Activated naive CD8-positive, alpha-beta T cell treated with anti-CD3 and anti-CD28 coated beads for 36 hours (primary cell): ENCODE results near the gene HOXD9. TPM values are rescaled to one million over a fixed set of nuclear protein-coding genes. Genes with fewer than 3 reads are reported as not detected.
A peak's percentile ranks its signal among the peaks of the same experiment; 100 is the strongest.

ENCODE experiments used
- DNase-seq: peaks from one replicate; pipeline ENCODE4 v3.0.0; 2021
- H3K27ac Mint-ChIP-seq: one replicate; pipeline ENCODE4 v1.8.0; 2022; ENCODE audit warnings: mild to moderate bottlenecking, moderate library complexity, mixed read lengths
- H3K27me3 Mint-ChIP-seq: one replicate; pipeline ENCODE4 v1.8.0; 2022; ENCODE audit warnings: mild to moderate bottlenecking, mixed read lengths
- H3K36me3 Mint-ChIP-seq: one replicate; pipeline ENCODE4 v1.8.0; 2021; ENCODE audit warnings: mild to moderate bottlenecking, mixed read lengths
- H3K4me1 Mint-ChIP-seq: one replicate; pipeline ENCODE4 v1.8.0; 2021; ENCODE audit warnings: mixed read lengths
- H3K4me3 Mint-ChIP-seq: one replicate; pipeline ENCODE4 v1.8.0; 2022; ENCODE audit warnings: mild to moderate bottlenecking, moderate library complexity, mixed read lengths
- H3K9me3 Mint-ChIP-seq: one replicate; pipeline ENCODE4 v1.8.0; 2022; ENCODE audit warnings: mixed read lengths
- total RNA-seq, 2 experiments: library from RNA; stranded (reverse); gene quantifications; one replicate each; pipeline ENCODE4 v1.2.3, GENCODE V29; 2021

HOXD9 gene
- total RNA-seq = not detected

DNA sequence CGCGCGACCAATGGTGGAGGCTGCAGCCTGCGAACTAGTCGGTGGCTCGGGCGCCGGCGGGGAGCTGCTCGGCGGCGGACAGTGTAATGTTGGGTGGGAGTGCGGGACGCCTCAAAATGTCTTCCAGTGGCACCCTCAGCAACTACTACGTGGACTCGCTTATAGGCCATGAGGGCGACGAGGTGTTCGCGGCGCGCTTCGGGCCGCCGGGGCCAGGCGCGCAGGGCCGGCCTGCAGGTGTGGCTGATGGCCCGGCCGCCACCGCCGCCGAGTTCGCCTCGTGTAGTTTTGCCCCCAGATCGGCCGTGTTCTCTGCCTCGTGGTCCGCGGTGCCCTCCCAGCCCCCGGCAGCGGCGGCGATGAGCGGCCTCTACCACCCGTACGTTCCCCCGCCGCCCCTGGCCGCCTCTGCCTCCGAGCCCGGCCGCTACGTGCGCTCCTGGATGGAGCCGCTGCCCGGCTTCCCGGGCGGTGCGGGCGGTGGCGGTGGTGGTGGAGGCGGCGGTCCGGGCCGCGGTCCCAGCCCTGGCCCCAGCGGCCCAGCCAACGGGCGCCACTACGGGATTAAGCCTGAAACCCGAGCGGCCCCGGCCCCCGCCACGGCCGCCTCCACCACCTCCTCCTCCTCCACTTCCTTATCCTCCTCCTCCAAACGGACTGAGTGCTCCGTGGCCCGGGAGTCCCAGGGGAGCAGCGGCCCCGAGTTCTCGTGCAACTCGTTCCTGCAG is at the start of gene HOXD9:
TSS of gene HOXD9 (plus strand) at position 37 of the 728 bp plus-strand sequence. CDS start at position 87, 50 bp downstream.
- Mint-ChIP-seq H3K27me3 (peaks cover 95% of the 10 kb centered on the region), H3K4me1 (peaks cover 9% of the 10 kb centered on the region), H3K4me3 (peak within 1 kb of the TSS; percentile 57), H3K36me3 (peaks cover 2% of the 10 kb centered on the region), H3K27ac (no peak within 1 kb of the TSS), H3K9me3 (peaks cover 2% of the 10 kb centered on the region)
- no peak for DNase-seq

- Mint-ChIP-seq H3K4me1 (peaks cover 2% of the 10 kb centered on the region), H3K27me3 (peaks cover 97% of the 10 kb centered on the region), H3K9me3 (peaks cover 9% of the 10 kb centered on the region), H3K27ac (no peak overlapping the region), H3K4me3 (no peak overlapping the region), H3K36me3 (no peaks in the 10 kb centered on the region)
- no peak for DNase-seq
Observed at GRCh38 chr2:176072951-176073904, 49.3 kb upstream of the HOXD9 start.

GRCh38 chr2:176074919-176075425 is 47.5 kb upstream of the HOXD9 start:
- Mint-ChIP-seq H3K36me3 (peaks cover 12% of the 10 kb centered on the region), H3K4me3 (no peak overlapping the region), H3K27me3 (peaks cover 95% of the 10 kb centered on the region), H3K9me3 (peaks cover 21% of the 10 kb centered on the region), H3K27ac (no peak overlapping the region), H3K4me1 (peaks cover 11% of the 10 kb centered on the region)
- no peak for DNase-seq

DNA sequence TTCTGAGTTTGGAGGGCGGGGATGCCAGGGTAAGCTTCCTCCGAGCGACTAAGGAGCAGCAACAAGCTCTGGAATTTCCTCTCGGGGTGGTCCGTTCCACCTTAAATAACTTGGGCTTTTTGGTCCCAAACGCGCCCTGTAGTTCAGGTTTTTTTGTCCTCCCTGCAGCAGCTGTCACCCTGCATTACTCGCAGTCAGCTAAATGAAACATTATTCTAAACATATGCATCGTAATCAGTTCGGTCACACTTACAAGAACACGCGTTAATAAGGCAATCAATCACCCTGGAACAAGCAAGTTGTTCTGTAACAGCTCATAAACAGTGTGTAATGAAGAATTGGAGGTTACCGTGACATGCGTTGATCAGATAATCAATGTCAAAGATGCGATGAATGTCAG is 47.0 kb upstream of the HOXD9 start:
- no peak overlapping the region for H3K27ac Mint-ChIP-seq
- no peak overlapping the region for H3K4me3 Mint-ChIP-seq
- peaks cover 12% of the 10 kb centered on the region for H3K36me3 Mint-ChIP-seq
- H3K27me3 Mint-ChIP-seq = peaks cover 92% of the 10 kb centered on the region
- DNase-seq = no peak
- peaks cover 21% of the 10 kb centered on the region for H3K9me3 Mint-ChIP-seq
- H3K4me1 Mint-ChIP-seq = peaks cover 11% of the 10 kb centered on the region

DNA sequence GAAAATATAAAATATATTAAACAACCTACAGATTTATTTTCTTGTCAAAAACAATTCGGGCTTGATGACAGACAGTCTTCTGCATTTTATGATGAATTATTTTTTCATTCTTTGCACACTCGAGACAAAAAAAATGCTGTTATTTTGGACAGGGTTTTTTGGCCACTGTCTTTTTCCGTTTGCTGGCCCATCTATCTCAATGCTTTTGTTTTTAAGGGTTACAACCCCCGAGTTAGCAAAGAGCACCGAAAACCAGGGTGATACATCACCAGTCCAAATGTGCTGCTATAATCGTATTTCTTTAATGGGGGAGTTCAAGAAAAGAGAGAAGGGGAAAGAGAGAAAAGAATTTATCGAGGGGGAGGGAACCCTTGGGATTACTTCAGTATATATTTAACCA is 46.5 kb upstream of the HOXD9 start:
- H3K4me1 Mint-ChIP-seq = peaks cover 13% of the 10 kb centered on the region
- H3K36me3 Mint-ChIP-seq = peaks cover 14% of the 10 kb centered on the region
- no peak overlapping the region for H3K27ac Mint-ChIP-seq
- peaks cover 92% of the 10 kb centered on the region for H3K27me3 Mint-ChIP-seq
- H3K4me3 Mint-ChIP-seq = no peak overlapping the region
- H3K9me3 Mint-ChIP-seq = peaks cover 23% of the 10 kb centered on the region
- DNase-seq = no peak

- H3K4me3 Mint-ChIP-seq = no peak overlapping the region
- DNase-seq = no peak
- no peak overlapping the region for H3K27ac Mint-ChIP-seq
- H3K27me3 Mint-ChIP-seq = peaks cover 92% of the 10 kb centered on the region
- peaks cover 19% of the 10 kb centered on the region for H3K36me3 Mint-ChIP-seq
- H3K4me1 Mint-ChIP-seq = peaks cover 14% of the 10 kb centered on the region
- H3K9me3 Mint-ChIP-seq = peaks cover 28% of the 10 kb centered on the region
Observed at GRCh38 chr2:176076796-176077195, 45.7 kb upstream of the HOXD9 start.

DNA sequence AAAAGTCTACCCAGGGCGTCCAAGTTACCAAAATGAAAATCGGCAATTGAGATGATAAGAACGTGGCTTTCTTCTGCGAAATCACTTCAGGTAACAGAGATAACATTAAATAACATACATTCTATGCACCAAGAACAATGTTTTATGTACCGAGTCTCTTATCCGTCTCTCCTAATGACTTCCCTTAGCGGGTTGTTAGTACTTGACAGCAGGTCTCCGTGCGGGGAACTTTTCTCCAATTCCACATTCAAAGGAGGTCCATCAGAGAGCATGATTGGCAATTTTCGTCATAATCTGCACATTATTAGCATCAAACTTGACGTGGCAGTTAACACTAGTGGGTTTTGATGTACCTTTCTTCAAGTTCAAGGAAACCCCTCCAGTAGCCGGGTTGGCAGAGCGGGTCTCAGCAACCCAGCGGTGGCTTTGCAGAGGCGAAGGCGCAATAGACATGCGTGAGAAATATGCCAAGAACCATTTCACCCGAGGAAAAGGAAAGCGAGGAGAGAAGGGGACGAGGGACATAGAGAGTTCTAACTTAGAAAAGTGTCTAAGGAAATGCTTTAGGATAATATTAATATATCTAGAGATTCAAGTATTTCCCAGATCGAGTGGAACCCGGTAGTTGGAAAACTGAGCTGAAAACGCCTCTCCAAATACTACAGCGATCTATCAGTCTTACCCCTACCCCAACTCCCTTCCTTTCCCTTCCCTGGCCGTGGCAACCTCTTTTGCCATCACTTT is 43.8 kb upstream of the HOXD9 start:
- Mint-ChIP-seq H3K27me3 (peaks cover 92% of the 10 kb centered on the region), H3K4me3 (peak overlapping the region; percentile 55), H3K9me3 (peaks cover 30% of the 10 kb centered on the region), H3K4me1 (peaks cover 16% of the 10 kb centered on the region), H3K27ac (peak overlapping the region; percentile 54), H3K36me3 (peaks cover 27% of the 10 kb centered on the region)
- DNase-seq = no peak

GRCh38 chr2:176079285-176079830 is 43.2 kb upstream of the HOXD9 start:
- Mint-ChIP-seq H3K27ac (peak overlapping the region; percentile 54), H3K4me3 (peak overlapping the region; percentile 55), H3K9me3 (peaks cover 34% of the 10 kb centered on the region), H3K27me3 (peaks cover 92% of the 10 kb centered on the region), H3K36me3 (peaks cover 32% of the 10 kb centered on the region), H3K4me1 (peaks cover 16% of the 10 kb centered on the region)
- DNase-seq = no peak

GRCh38 chr2:176079831-176080539 is 42.5 kb upstream of the HOXD9 start:
- peaks cover 92% of the 10 kb centered on the region for H3K27me3 Mint-ChIP-seq
- H3K27ac Mint-ChIP-seq = peak overlapping the region; percentile 54
- H3K9me3 Mint-ChIP-seq = peaks cover 40% of the 10 kb centered on the region
- peaks cover 37% of the 10 kb centered on the region for H3K36me3 Mint-ChIP-seq
- DNase-seq = peak; percentile 57
- H3K4me1 Mint-ChIP-seq = peaks cover 16% of the 10 kb centered on the region
- peak overlapping the region; percentile 55 for H3K4me3 Mint-ChIP-seq

- H3K27ac Mint-ChIP-seq = peak overlapping the region; percentile 58
- H3K36me3 Mint-ChIP-seq = peaks cover 37% of the 10 kb centered on the region
- peaks cover 16% of the 10 kb centered on the region for H3K4me1 Mint-ChIP-seq
- peaks cover 92% of the 10 kb centered on the region for H3K27me3 Mint-ChIP-seq
- DNase-seq = no peak
- H3K4me3 Mint-ChIP-seq = peak overlapping the region; percentile 32
- H3K9me3 Mint-ChIP-seq = peaks cover 37% of the 10 kb centered on the region
Observed at GRCh38 chr2:176080540-176081375, 41.8 kb upstream of the HOXD9 start.

DNA sequence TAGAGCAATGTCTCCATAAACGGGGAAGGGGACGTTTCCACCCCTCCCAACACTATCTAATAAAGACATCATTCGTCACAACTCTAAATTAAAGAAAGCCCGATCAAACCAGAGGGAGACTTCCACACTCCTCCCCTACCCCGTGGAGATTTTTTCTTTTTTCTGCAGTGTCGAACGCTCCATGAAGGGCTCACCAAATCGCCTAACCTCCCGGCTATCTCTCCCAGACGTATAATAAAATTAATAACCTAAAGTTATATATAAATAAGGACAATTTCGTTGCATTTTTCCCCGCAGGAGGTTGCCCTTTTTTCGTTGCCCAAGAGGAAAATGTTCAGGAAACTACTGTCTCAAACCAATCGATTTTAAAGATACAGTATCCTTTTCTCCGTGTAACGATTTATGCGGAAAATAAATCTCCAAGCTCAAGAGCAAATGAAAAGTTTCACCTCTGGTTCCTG is 41.1 kb upstream of the HOXD9 start:
- DNase-seq = no peak
- H3K4me3 Mint-ChIP-seq = peak overlapping the region; percentile 32
- H3K27ac Mint-ChIP-seq = peak overlapping the region; percentile 66
- peaks cover 37% of the 10 kb centered on the region for H3K9me3 Mint-ChIP-seq
- H3K36me3 Mint-ChIP-seq = peaks cover 37% of the 10 kb centered on the region
- peaks cover 16% of the 10 kb centered on the region for H3K4me1 Mint-ChIP-seq
- peaks cover 92% of the 10 kb centered on the region for H3K27me3 Mint-ChIP-seq

GRCh38 chr2:176081837-176082524 is 40.5 kb upstream of the HOXD9 start:
- Mint-ChIP-seq H3K27ac (peak overlapping the region; percentile 66), H3K4me3 (no peak overlapping the region), H3K9me3 (peaks cover 40% of the 10 kb centered on the region), H3K27me3 (peaks cover 92% of the 10 kb centered on the region), H3K4me1 (peaks cover 16% of the 10 kb centered on the region), H3K36me3 (peaks cover 38% of the 10 kb centered on the region)
- no peak for DNase-seq

- no peak for DNase-seq
- Mint-ChIP-seq H3K9me3 (peaks cover 42% of the 10 kb centered on the region), H3K27me3 (peaks cover 92% of the 10 kb centered on the region), H3K4me3 (no peak overlapping the region), H3K36me3 (peaks cover 40% of the 10 kb centered on the region), H3K27ac (peak overlapping the region; percentile 48), H3K4me1 (peaks cover 17% of the 10 kb centered on the region)
Observed at GRCh38 chr2:176082525-176082823, 40.0 kb upstream of the HOXD9 start.
